ENCODE data around the gene NTRK3. TPM values are rescaled to one million over a fixed set of nuclear protein-coding genes. Genes with fewer than 3 reads are reported as not detected.

Gene NTRK3
- polyA plus RNA-seq, 1 donor (not counting 4 experiments of a cell fraction or from before 2014, with no cell fraction given) = not detected

DNA sequence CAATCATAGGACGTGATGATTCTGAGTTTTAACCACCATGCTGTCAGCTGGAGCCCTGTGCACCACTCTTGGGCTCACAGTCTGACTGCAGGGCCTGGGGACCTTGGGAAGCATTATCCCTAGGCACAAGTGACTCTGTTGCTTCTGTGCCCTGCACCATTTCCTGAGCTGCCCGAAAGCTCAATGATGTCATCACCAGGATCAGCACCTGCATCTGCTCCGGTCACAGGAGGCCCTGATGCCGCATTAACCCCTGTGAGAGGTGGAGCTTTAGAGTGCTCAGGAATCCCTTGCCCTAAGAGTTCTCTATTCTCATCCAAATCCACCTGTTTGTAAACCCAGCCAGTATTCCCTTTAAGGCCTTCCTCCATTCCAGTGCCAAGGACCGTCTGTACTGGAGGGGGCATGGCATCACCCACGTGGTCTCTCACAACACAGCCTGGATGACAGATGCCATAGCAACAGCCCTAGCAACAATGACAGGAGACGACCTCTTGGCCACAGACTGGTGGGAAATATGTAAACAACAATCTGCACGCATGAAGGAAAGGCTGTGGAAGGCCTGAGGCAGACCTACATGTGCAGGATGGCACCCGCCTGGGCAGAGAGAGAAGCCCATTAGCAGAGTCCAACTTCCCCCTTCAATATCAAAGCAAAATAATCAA is 37.9 kb downstream of the NTRK3 start:
- FAIRE-seq (no peak), DNase-seq (ENCODE audit: low read depth, low spot score) (no peak)
- dilution Hi-C loops (cut with MboI; ENCODE audit: extremely low pct_ligation_motif_present, low sequenced_read_pairs) = no loop called here
- no peak overlapping the region for H2AFZ ChIP-seq (ENCODE audit: control insufficient read depth, low read length)
- H3K9me3 ChIP-seq (ENCODE audit: control insufficient read depth, low read depth, low read length) = peaks cover 6% of the 10 kb centered on the region
- H3K4me3 ChIP-seq (ENCODE audit: control insufficient read depth in 2 of 3, extremely low read depth in 1 of 3, insufficient read depth in 2 of 3, low read depth in 1 of 3, low read length in 3 of 3) = no peak overlapping the region
- H3K9ac ChIP-seq (ENCODE audit: control insufficient read depth, extremely low read depth, insufficient read depth, low read length) = no peak overlapping the region
- H3K36me3 ChIP-seq (ENCODE audit: control insufficient read depth in 2 of 2, extremely low read depth in 1 of 2, insufficient read depth in 2 of 2, low read length in 2 of 2) = no peaks in the 10 kb centered on the region
- TF ChIP-seq, protein P1, sequence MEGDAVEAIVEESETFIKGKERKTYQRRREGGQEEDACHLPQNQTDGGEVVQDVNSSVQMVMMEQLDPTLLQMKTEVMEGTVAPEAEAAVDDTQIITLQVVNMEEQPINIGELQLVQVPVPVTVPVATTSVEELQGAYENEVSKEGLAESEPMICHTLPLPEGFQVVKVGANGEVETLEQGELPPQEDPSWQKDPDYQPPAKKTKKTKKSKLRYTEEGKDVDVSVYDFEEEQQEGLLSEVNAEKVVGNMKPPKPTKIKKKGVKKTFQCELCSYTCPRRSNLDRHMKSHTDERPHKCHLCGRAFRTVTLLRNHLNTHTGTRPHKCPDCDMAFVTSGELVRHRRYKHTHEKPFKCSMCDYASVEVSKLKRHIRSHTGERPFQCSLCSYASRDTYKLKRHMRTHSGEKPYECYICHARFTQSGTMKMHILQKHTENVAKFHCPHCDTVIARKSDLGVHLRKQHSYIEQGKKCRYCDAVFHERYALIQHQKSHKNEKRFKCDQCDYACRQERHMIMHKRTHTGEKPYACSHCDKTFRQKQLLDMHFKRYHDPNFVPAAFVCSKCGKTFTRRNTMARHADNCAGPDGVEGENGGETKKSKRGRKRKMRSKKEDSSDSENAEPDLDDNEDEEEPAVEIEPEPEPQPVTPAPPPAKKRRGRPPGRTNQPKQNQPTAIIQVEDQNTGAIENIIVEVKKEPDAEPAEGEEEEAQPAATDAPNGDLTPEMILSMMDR (optimal IDR thresholded peaks at IDR 0.05 in 1 of 3, IDR thresholded peaks at IDR 0.05 in 1 of 3, conservative IDR thresholded peaks at IDR 0.05 in 1 of 3; ENCODE audit: extremely low read depth in 1 of 3, insufficient read depth in 2 of 3, low read length in 3 of 3) = no peak
- TF ChIP-seq EZH2 (IDR thresholded peaks at IDR 0.05; ENCODE audit: low read length) = no peak
- H3K4me2 ChIP-seq (ENCODE audit: control insufficient read depth, extremely low read depth, insufficient read depth, low read depth, low read length) = no peak overlapping the region
- no peaks in the 10 kb centered on the region for H3K79me2 ChIP-seq (ENCODE audit: control insufficient read depth, insufficient read depth, low read length)
- H3K9me1 ChIP-seq (ENCODE audit: control insufficient read depth, extremely low read depth, insufficient read depth, low read length) = no peaks in the 10 kb centered on the region
- H3K27ac ChIP-seq (ENCODE audit: control insufficient read depth, insufficient read depth, low read length) = no peak overlapping the region
- no peaks in the 10 kb centered on the region for H3K4me1 ChIP-seq (ENCODE audit: control insufficient read depth, extremely low read depth, insufficient read depth, low read length)
- no peaks in the 10 kb centered on the region for H4K20me1 ChIP-seq (ENCODE audit: control insufficient read depth, extremely low read depth, insufficient read depth, low read length)
- H3K27me3 ChIP-seq (ENCODE audit: control insufficient read depth, extremely low read depth, insufficient read depth, low read length) = no peaks in the 10 kb centered on the region

GRCh38 chr15:88215066-88215648 is 41.4 kb downstream of the NTRK3 start:
- Histone ChIP-seq H4K20me1 (ENCODE audit: control insufficient read depth, extremely low read depth, insufficient read depth, low read length) (no peaks in the 10 kb centered on the region), H3K9me1 (ENCODE audit: control insufficient read depth, extremely low read depth, insufficient read depth, low read length) (no peaks in the 10 kb centered on the region), H3K4me2 (ENCODE audit: control insufficient read depth, extremely low read depth, insufficient read depth, low read depth, low read length) (no peak overlapping the region), H3K9ac (ENCODE audit: control insufficient read depth, extremely low read depth, insufficient read depth, low read length) (no peak overlapping the region), H3K4me3 (ENCODE audit: control insufficient read depth in 2 of 3, extremely low read depth in 1 of 3, insufficient read depth in 2 of 3, low read depth in 1 of 3, low read length in 3 of 3) (no peak overlapping the region), H3K36me3 (ENCODE audit: control insufficient read depth in 2 of 2, extremely low read depth in 1 of 2, insufficient read depth in 2 of 2, low read length in 2 of 2) (no peaks in the 10 kb centered on the region), H3K79me2 (ENCODE audit: control insufficient read depth, insufficient read depth, low read length) (no peaks in the 10 kb centered on the region), H3K9me3 (ENCODE audit: control insufficient read depth, low read depth, low read length) (peaks cover 2% of the 10 kb centered on the region), H3K4me1 (ENCODE audit: control insufficient read depth, extremely low read depth, insufficient read depth, low read length) (no peaks in the 10 kb centered on the region), H3K27me3 (ENCODE audit: control insufficient read depth, extremely low read depth, insufficient read depth, low read length) (no peaks in the 10 kb centered on the region), H3K27ac (ENCODE audit: control insufficient read depth, insufficient read depth, low read length) (no peak overlapping the region), H2AFZ (ENCODE audit: control insufficient read depth, low read length) (no peak overlapping the region)
- FAIRE-seq = no peak
- dilution Hi-C loops (cut with MboI; ENCODE audit: extremely low pct_ligation_motif_present, low sequenced_read_pairs) = no loop called here
- DNase-seq (ENCODE audit: low read depth, low spot score) = no peak
- no peak for TF ChIP-seq EZH2 (IDR thresholded peaks at IDR 0.05; ENCODE audit: low read length)
- TF ChIP-seq, protein P1 (optimal IDR thresholded peaks at IDR 0.05 in 1 of 3, IDR thresholded peaks at IDR 0.05 in 1 of 3, conservative IDR thresholded peaks at IDR 0.05 in 1 of 3; ENCODE audit: extremely low read depth in 1 of 3, insufficient read depth in 2 of 3, low read length in 3 of 3) = no peak
